Stimulated activated CD4-positive, alpha-beta T cell treated with anti-CD3 and anti-CD28 coated beads, TNF-alpha, amount 100 ng/mL, for 1 hour (primary cell): ENCODE results near the gene GABRA5.

ENCODE experiments used
- DNase-seq, 3 donors: peaks; one replicate each; pipeline ENCODE4 v3.0.0-alpha.2; 2020; ENCODE audit warnings: low read depth in 3 of 3, low spot score in 1 of 3

Gene GABRA5

GRCh38 chr15:26921433-26921832 is 54.6 kb downstream of the GABRA5 start:
- no peak for DNase-seq

- no peak for DNase-seq
Measured at GRCh38 chr15:26926081-26926480, 59.2 kb downstream of the GABRA5 start.

GRCh38 chr15:26928051-26928450 is 61.2 kb downstream of the GABRA5 start:
- no peak for DNase-seq

- no peak for DNase-seq
Measured at GRCh38 chr15:26929588-26929987, 62.7 kb downstream of the GABRA5 start.

GRCh38 chr15:26934848-26935247 is 68.0 kb downstream of the GABRA5 start:
- no peak for DNase-seq

- no peak for DNase-seq
Measured at GRCh38 chr15:26935322-26935721, 68.5 kb downstream of the GABRA5 start.

GRCh38 chr15:26936502-26936901 is 69.6 kb downstream of the GABRA5 start:
- no peak for DNase-seq

- no peak for DNase-seq
Measured at GRCh38 chr15:26937134-26937533, 70.3 kb downstream of the GABRA5 start.

GRCh38 chr15:26939398-26939797 is 72.5 kb downstream of the GABRA5 start:
- no peak for DNase-seq

GRCh38 chr15:26941489-26941888 is 74.6 kb downstream of the GABRA5 start:
- no peak for DNase-seq

- no peak for DNase-seq
Measured at GRCh38 chr15:26943866-26944265, 77.0 kb downstream of the GABRA5 start.

GRCh38 chr15:26945046-26945445 is 78.2 kb downstream of the GABRA5 start:
- DNase-seq = no peak

GRCh38 chr15:26950001-26950400 is 83.1 kb downstream of the GABRA5 start:
- DNase-seq = no peak

GRCh38 chr15:26954403-26954802 is 87.5 kb downstream of the GABRA5 start:
- DNase-seq = no peak

GRCh38 chr15:26967719-26968269 is 100.9 kb downstream of the GABRA5 start:
- DNase-seq = no peak

GRCh38 chr15:26968806-26969205 is 101.9 kb downstream of the GABRA5 start:
- no peak for DNase-seq

GRCh38 chr15:26970712-26971210 is 103.9 kb downstream of the GABRA5 start, which contains the start of gene GABRG3:
TSS of gene GABRG3 (plus strand) at chr15:26971181.
- DNase-seq = no peak

GRCh38 chr15:26971271-26972018 is 104.6 kb downstream of the GABRA5 start:
- no peak for DNase-seq

- DNase-seq = no peak
Measured at GRCh38 chr15:26972636-26973035, 105.8 kb downstream of the GABRA5 start.

GRCh38 chr15:26974120-26974780 is 107.4 kb downstream of the GABRA5 start:
- no peak for DNase-seq

GRCh38 chr15:26981492-26981891 is 114.6 kb downstream of the GABRA5 start:
- no peak for DNase-seq

- DNase-seq = no peak
Measured at GRCh38 chr15:26983822-26984221, 117.0 kb downstream of the GABRA5 start.
